A673 (cell line): Measurements from ENCODE around the gene ZNF586. TPM values are rescaled to one million over a fixed set of nuclear protein-coding genes. Genes with fewer than 3 reads are reported as not detected.
A peak's percentile ranks its signal among the peaks of the same experiment; 100 is the strongest.
"Not testable (repeated sequence)": the region's sequence is repeated elsewhere in the genome, so short reads cannot be mapped to it uniquely, and the experiment has no call there.

Experiments
- BruUV-seq: library from RNA; stranded (reverse); fragments of 400-500 nt; replicated peaks from 2 replicates; lab custom pipeline; 2021; lab: Mats Ljungman, UMichigan
- CTCF ChIA-PET: fragments of 300-600 bp; sonication (Branson Sonifier 250); formaldehyde crosslinking; loops from one replicate; lab custom pipeline; 2022; ENCODE audit warnings: antibody characterized with exemption; lab: Charles Lee
- POLR2A ChIA-PET: fragments of 300-600 bp; sonication (Branson Sonifier 250); formaldehyde crosslinking; loops from one replicate; lab custom pipeline; 2022; ENCODE audit warnings: antibody characterized with exemption; ENCODE audit not compliant: low non-redundant PET; lab: Charles Lee
- DNase-seq: peaks from one replicate; pipeline ENCODE4 v3.0.0-alpha.2; 2015; ENCODE audit warnings: low spot score
- H3K27ac ChIP-seq: fragments of 200-600 bp; sonication (generic); 2 replicates; pipeline ENCODE4 v1.5.1; 2016; ENCODE audit warnings: mixed run types, low read depth, mild to moderate bottlenecking, mixed read lengths, antibody characterized with exemption, low read length; ENCODE audit not compliant: poor library complexity, severe bottlenecking
- H3K27me3 ChIP-seq: fragments of 200-600 bp; sonication (generic); replicated peaks from 2 replicates; pipeline ENCODE4 v1.6.1; 2017; ENCODE audit warnings: mixed run types, low read depth, mild to moderate bottlenecking, mixed read lengths, antibody characterized with exemption, low read length; ENCODE audit not compliant: insufficient read depth, poor library complexity
- H3K36me3 ChIP-seq: fragments of 200-600 bp; sonication (generic); 2 replicates; pipeline ENCODE4 v1.6.1; 2016; ENCODE audit warnings: mixed run types, mild to moderate bottlenecking, mixed read lengths, antibody characterized with exemption, low read length; ENCODE audit not compliant: insufficient read depth, poor library complexity, severe bottlenecking
- H3K4me1 ChIP-seq: fragments of 200-600 bp; sonication (generic); 2 replicates; pipeline ENCODE4 v1.6.1; 2017; ENCODE audit warnings: mixed run types, mild to moderate bottlenecking, mixed read lengths, antibody characterized with exemption, low read length; ENCODE audit not compliant: insufficient read depth, poor library complexity, severe bottlenecking
- H3K4me3 ChIP-seq: fragments of 200-600 bp; sonication (generic); 2 replicates; pipeline ENCODE4 v1.5.1; 2016; ENCODE audit warnings: low read depth, mixed run types, mild to moderate bottlenecking, mixed read lengths, low read length; ENCODE audit not compliant: poor library complexity, severe bottlenecking
- H3K9me3 ChIP-seq: fragments of 200-600 bp; sonication (generic); 2 replicates; pipeline ENCODE4 v1.6.1; 2016; ENCODE audit warnings: mixed run types, low read depth, mild to moderate bottlenecking, mixed read lengths, antibody characterized with exemption, low read length; ENCODE audit not compliant: poor library complexity, severe bottlenecking
- CTCF ChIP-seq: fragments of 300-800, 200-600 bp; sonication (generic); conservative IDR thresholded peaks from 2 replicates; pipeline ENCODE4 v1.5.1; 2017; ENCODE audit warnings: low read depth, mild to moderate bottlenecking, antibody characterized with exemption, low read length, moderate library complexity, mixed read lengths
- EZH2 ChIP-seq: fragments of 200-600 bp; sonication (generic); IDR thresholded peaks from 2 replicates; pipeline ENCODE4 v1.6.1; 2017; ENCODE audit warnings: borderline replicate concordance, low read depth, mild to moderate bottlenecking, mixed read lengths, antibody characterized with exemption, low read length; ENCODE audit not compliant: poor library complexity, severe bottlenecking
- intact Hi-C: fragments of 100-400 bp; cut with micrococcal nuclease; formaldehyde crosslinking; loops from one replicate; pipeline ENCODE4 v1.10.0; 2022; ENCODE audit not compliant: unreplicated experiment
- total RNA-seq: library from RNA; stranded (reverse); gene quantifications from 2 replicates; pipeline ENCODE4 v1.2.3, GENCODE V29; 2021

The ZNF586 gene
- total RNA-seq, 1 experiment from 2014 or later = 19.5 TPM

GRCh38 chr19:57812226-57812625 is 42.8 kb downstream of the ZNF586 start:
- no peaks in the 10 kb centered on the region for H3K4me1 ChIP-seq
- no peaks in the 10 kb centered on the region for H3K9me3 ChIP-seq
- intact Hi-C loops = no loop called here
- H3K36me3 ChIP-seq = peaks cover 14% of the 10 kb centered on the region
- CTCF ChIA-PET = no interaction called here
- no peak overlapping the region for H3K27ac ChIP-seq
- H3K27me3 ChIP-seq = no peaks in the 10 kb centered on the region
- no peak overlapping the region for H3K4me3 ChIP-seq
- no peak for DNase-seq
- no TSS peak for BruUV-seq
- TF ChIP-seq CTCF (no peak), EZH2 (no peak)
- POLR2A ChIA-PET = no interaction called here

- H3K9me3 ChIP-seq, intact Hi-C loops, H3K27ac ChIP-seq, BruUV-seq, H3K36me3 ChIP-seq, H3K27me3 ChIP-seq, H3K4me1 ChIP-seq, DNase-seq, CTCF ChIA-PET: not testable (repeated sequence)
- peak overlapping the region; percentile 95 for H3K4me3 ChIP-seq
- POLR2A ChIA-PET = interaction anchor here (0.6 kb wide), 1 partner anchor 336 kb away, joined by 3 read pairs; the partner anchor contains the start of gene ZNF772
Observed at GRCh38 chr19:57812975-57813820, 43.7 kb downstream of the ZNF586 start.

DNA sequence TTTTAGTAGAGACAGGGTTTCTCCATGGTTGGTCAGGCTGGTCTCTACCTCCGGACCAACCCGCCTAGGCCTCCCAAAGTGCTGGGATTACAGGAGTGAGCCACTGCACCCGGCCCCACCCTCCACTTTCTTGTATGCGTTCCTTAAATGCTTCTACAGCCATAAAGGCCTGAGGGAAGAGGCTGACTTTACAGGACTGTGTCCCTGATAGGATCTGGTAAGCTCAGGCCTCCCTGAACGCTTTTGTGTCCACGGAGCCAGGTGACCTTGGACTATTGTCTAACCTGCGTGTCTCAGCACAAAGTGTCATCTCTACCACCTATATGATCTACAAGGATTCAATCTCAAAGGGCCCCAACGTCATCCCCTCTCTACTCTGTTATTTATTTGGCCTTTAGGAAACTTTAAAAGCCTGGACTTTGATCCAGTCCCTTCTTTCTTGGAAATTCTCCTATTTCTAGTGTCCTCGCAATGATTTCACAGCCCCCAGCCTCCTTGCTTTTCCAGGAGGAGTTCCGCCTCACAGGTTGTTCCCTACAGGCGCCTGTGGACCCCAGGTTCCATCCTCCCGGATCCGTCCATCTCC is 44.5 kb downstream of the ZNF586 start:
- no peak for TF ChIP-seq CTCF
- TF ChIP-seq EZH2 = no peak
- Histone ChIP-seq H3K4me3 (peak overlapping the region; percentile 95), H3K9me3 (no peaks in the 10 kb centered on the region), H3K27me3 (no peaks in the 10 kb centered on the region), H3K27ac (peak overlapping the region; percentile 75), H3K36me3 (peaks cover 4% of the 10 kb centered on the region), H3K4me1 (no peaks in the 10 kb centered on the region)
- ChIA-PET CTCF (no interaction called here), POLR2A (interaction anchor here (0.6 kb wide), 2 partner anchors 105 to 286 kb away, joined by 9 to 10 read pairs; no protein-coding TSS in a partner anchor)
- no peak for DNase-seq
- BruUV-seq = TSS peak; percentile 47
- intact Hi-C loops = no loop called here
